Natural killer cell (primary cell): ENCODE results near the gene ARHGAP19. TPM values are rescaled to one million over a fixed set of nuclear protein-coding genes. Genes with fewer than 3 reads are reported as not detected.

ENCODE experiments used
- ATAC-seq, 3 donors: fragments of 150-1000 bp in 2 of 3; fragments of 200-7000 bp in 1 of 3; cut with Tn5 transposase; 1 replicate in 1 of 3; 2 replicates in 2 of 3; pipeline ENCODE4 v1.10.0; 2021; ENCODE audit warnings: mild to moderate bottlenecking in 2 of 3, moderate library complexity in 2 of 3
- DNase-seq, 2 donors: peaks; one replicate each; pipeline versions ENCODE4 v3.0.0 to v3.0.0-alpha.2; 2013 to 2021; ENCODE audit warnings: mixed read lengths in 1 of 2
- H3K27ac ChIP-seq: one replicate; pipeline ENCODE4 v1.5.1; 2013; ENCODE audit warnings: mild to moderate bottlenecking, low read length
- H3K27me3 ChIP-seq: one replicate; pipeline ENCODE4 v1.6.1; 2013; ENCODE audit warnings: low read length; ENCODE audit not compliant: control insufficient read depth, insufficient read depth
- H3K36me3 ChIP-seq: one replicate; pipeline ENCODE4 v1.6.1; 2013; ENCODE audit warnings: low read length; ENCODE audit not compliant: control insufficient read depth, insufficient read depth
- H3K4me1 ChIP-seq: one replicate; pipeline ENCODE4 v1.6.1; 2013; ENCODE audit warnings: low read length; ENCODE audit not compliant: control insufficient read depth, insufficient read depth
- H3K4me3 ChIP-seq: one replicate; pipeline ENCODE4 v1.5.1; 2013; ENCODE audit warnings: low read length
- H3K9me3 ChIP-seq: one replicate; pipeline ENCODE4 v1.6.1; 2013; ENCODE audit warnings: low read length; ENCODE audit not compliant: control insufficient read depth, insufficient read depth
- H3K27ac Mint-ChIP-seq, 2 donors: one replicate each; pipeline ENCODE4 v1.8.0; 2022; ENCODE audit warnings: mild to moderate bottlenecking in 2 of 2, mixed read lengths in 2 of 2, moderate library complexity in 1 of 2
- H3K27me3 Mint-ChIP-seq, 2 donors: one replicate each; pipeline ENCODE4 v1.8.0; 2022; ENCODE audit warnings: low read depth in 2 of 2, mixed read lengths in 2 of 2
- H3K36me3 Mint-ChIP-seq: one replicate; pipeline ENCODE4 v1.8.0; 2022; ENCODE audit warnings: mixed read lengths
- H3K4me1 Mint-ChIP-seq, 2 donors: one replicate each; pipeline ENCODE4 v1.8.0; 2022; ENCODE audit warnings: mixed read lengths in 2 of 2
- H3K4me3 Mint-ChIP-seq: one replicate; pipeline ENCODE4 v1.8.0; 2022; ENCODE audit warnings: mild to moderate bottlenecking, moderate library complexity, mixed read lengths
- H3K9me3 Mint-ChIP-seq, 2 donors: one replicate each; pipeline ENCODE4 v1.8.0; 2022; ENCODE audit warnings: mixed read lengths in 2 of 2
- CTCF ChIP-seq: fragments of 200-600 bp; IDR thresholded peaks from one replicate; pipeline ENCODE4 v1.8.0; 2022; ENCODE audit warnings: antibody characterized with exemption
- WGBS: methylation state at CpG from one replicate; pipeline ENCODE4 v1.1.7; 2013; ENCODE audit warnings: missing lambda C conversion rate; ENCODE audit not compliant: insufficient coverage; 5-methylcytosine and 5-hydroxymethylcytosine counted together
- intact Hi-C: fragments of 100-400 bp; cut with micrococcal nuclease; formaldehyde crosslinking; loops from one replicate; pipeline ENCODE4 v1.14.2; 2022
- total RNA-seq, 4 donors: library from RNA; stranded (reverse); fragments of 120-200 nt in 1 of 4; gene quantifications; one replicate each; pipeline versions ENCODE4 v1.2.3 to v1.2.4, GENCODE V29; 2013 to 2022

The ARHGAP19 gene
- total RNA-seq, 3 donors from 2014 or later (not counting 1 experiment from before 2014, with no cell fraction given), result 22.6 to 23.3 (median 22.7) TPM

GRCh38 chr10:97180363-97180755, 112.1 kb downstream of the ARHGAP19 start:
- H3K36me3 Mint-ChIP-seq, result no peaks in the 10 kb centered on the region
- DNase-seq, result no peak
- Histone ChIP-seq H3K27ac (no peak overlapping the region), H3K9me3 (no peaks in the 10 kb centered on the region), H3K27me3 (peaks cover 10% of the 10 kb centered on the region), H3K4me3 (no peak overlapping the region), H3K36me3 (no peaks in the 10 kb centered on the region), H3K4me1 (no peaks in the 10 kb centered on the region)
- ATAC-seq, result no peak
- 90% methylated on average over 8 of the region's 8 CpGs for WGBS
- peaks cover 41 to 44% of the 10 kb centered on the region in 2 donors for H3K27me3 Mint-ChIP-seq
- no peaks in the 10 kb centered on the region for H3K4me1 Mint-ChIP-seq
- no peak overlapping the region for H3K4me3 Mint-ChIP-seq
- no peak overlapping the region for H3K27ac Mint-ChIP-seq
- no peaks in the 10 kb centered on the region for H3K9me3 Mint-ChIP-seq
- intact Hi-C loops, result no loop called here
- TF ChIP-seq CTCF, result no peak

GRCh38 chr10:97179731-97180362, 112.6 kb downstream of the ARHGAP19 start:
- no peaks in the 10 kb centered on the region for H3K9me3 ChIP-seq
- no peak overlapping the region for H3K4me3 Mint-ChIP-seq
- H3K27ac Mint-ChIP-seq, result no peak overlapping the region
- H3K27ac ChIP-seq, result no peak overlapping the region
- intact Hi-C loops, result no loop called here
- H3K36me3 ChIP-seq, result no peaks in the 10 kb centered on the region
- peaks cover 6% of the 10 kb centered on the region for H3K27me3 ChIP-seq
- no peaks in the 10 kb centered on the region for H3K36me3 Mint-ChIP-seq
- H3K9me3 Mint-ChIP-seq, result no peaks in the 10 kb centered on the region
- ATAC-seq (no peak), DNase-seq (no peak)
- no peaks in the 10 kb centered on the region for H3K4me1 Mint-ChIP-seq
- no peak overlapping the region for H3K4me3 ChIP-seq
- no peaks in the 10 kb centered on the region for H3K4me1 ChIP-seq
- no peak for TF ChIP-seq CTCF
- WGBS, result 37% methylated on average over 23 of the region's 26 CpGs
- peaks cover 39 to 40% of the 10 kb centered on the region in 2 donors for H3K27me3 Mint-ChIP-seq

GRCh38 chr10:97179311-97179710, 113.1 kb downstream of the ARHGAP19 start:
- H3K36me3 Mint-ChIP-seq, result no peaks in the 10 kb centered on the region
- Histone ChIP-seq H3K27me3 (peaks cover 3% of the 10 kb centered on the region), H3K4me1 (no peaks in the 10 kb centered on the region), H3K4me3 (no peak overlapping the region), H3K36me3 (no peaks in the 10 kb centered on the region), H3K27ac (no peak overlapping the region), H3K9me3 (no peaks in the 10 kb centered on the region)
- no peak for TF ChIP-seq CTCF
- ATAC-seq (no peak), DNase-seq (no peak)
- no peaks in the 10 kb centered on the region for H3K9me3 Mint-ChIP-seq
- no peaks in the 10 kb centered on the region for H3K4me1 Mint-ChIP-seq
- intact Hi-C loops, result no loop called here
- H3K4me3 Mint-ChIP-seq, result no peak overlapping the region
- H3K27me3 Mint-ChIP-seq, result peaks cover 33 to 35% of the 10 kb centered on the region in 2 donors
- no peak overlapping the region for H3K27ac Mint-ChIP-seq
- WGBS, result 48% methylated on average over 5 of the region's 6 CpGs

- intact Hi-C loops, result no loop called here
- no peak for TF ChIP-seq CTCF
Observed at GRCh38 chr10:97178074-97178473, 114.4 kb downstream of the ARHGAP19 start.

More at GRCh38 chr10:97178074-97178473, 114.4 kb downstream of the ARHGAP19 start:
- Histone ChIP-seq H3K36me3 (no peaks in the 10 kb centered on the region), H3K4me1 (no peaks in the 10 kb centered on the region), H3K27me3 (no peaks in the 10 kb centered on the region), H3K9me3 (no peaks in the 10 kb centered on the region), H3K27ac (no peak overlapping the region), H3K4me3 (no peak overlapping the region)
- H3K36me3 Mint-ChIP-seq, result no peaks in the 10 kb centered on the region
- 91% methylated on average over 5 of the region's 5 CpGs for WGBS
- H3K9me3 Mint-ChIP-seq, result no peaks in the 10 kb centered on the region
- no peaks in the 10 kb centered on the region for H3K4me1 Mint-ChIP-seq
- DNase-seq (no peak), ATAC-seq (no peak)
- peaks cover 23% of the 10 kb centered on the region in 2 donors for H3K27me3 Mint-ChIP-seq
- no peak overlapping the region for H3K4me3 Mint-ChIP-seq
- H3K27ac Mint-ChIP-seq, result no peak overlapping the region
